Caco-2 (cell line): ENCODE data around the gene RXRA. TPM values are rescaled to one million over a fixed set of nuclear protein-coding genes. Genes with fewer than 3 reads are reported as not detected.

Source experiments
- BruUV-seq: library from RNA; stranded (reverse); fragments of 400-500 nt; replicated peaks from 2 replicates; lab custom pipeline; 2021; lab: Mats Ljungman, UMichigan
- CTCF ChIA-PET: fragments of 300-600 bp; sonication (Branson Sonifier 250); formaldehyde crosslinking; loops from one replicate; lab custom pipeline; 2022; ENCODE audit warnings: antibody characterized with exemption; lab: Charles Lee
- POLR2A ChIA-PET: fragments of 300-600 bp; sonication (Branson Sonifier 250); formaldehyde crosslinking; loops from one replicate; lab custom pipeline; 2022; ENCODE audit warnings: antibody characterized with exemption; lab: Charles Lee
- DNase-seq, 2 experiments: peaks; one replicate each; pipeline versions ENCODE4 v3.0.0 to v3.0.0-alpha.2; 2020 to 2022
- H3K27me3 ChIP-seq: replicated peaks from 2 replicates; pipeline ENCODE4 v1.6.0; 2011; ENCODE audit warnings: low read length; ENCODE audit not compliant: control insufficient read depth, insufficient read depth
- H3K36me3 ChIP-seq: 2 replicates; pipeline ENCODE4 v1.5.1; 2011; ENCODE audit warnings: low read length; ENCODE audit not compliant: control insufficient read depth, insufficient read depth
- H3K4me1 ChIP-seq: fragments of 250-450 bp; sonication (Bioruptor Pico); 2 replicates; pipeline ENCODE4 v1.5.1; 2020; ENCODE audit warnings: mild to moderate bottlenecking
- H3K4me3 ChIP-seq: 2 replicates; pipeline ENCODE4 v1.5.1; 2011; ENCODE audit warnings: low read depth, mild to moderate bottlenecking, control low read depth, low read length
- H3K9me3 ChIP-seq: fragments of 250-450 bp; sonication (Bioruptor Pico); 2 replicates; pipeline ENCODE4 v1.5.1; 2020; ENCODE audit warnings: mild to moderate bottlenecking, moderate library complexity
- H3K27ac Mint-ChIP-seq: one replicate; pipeline ENCODE4 v1.8.0; 2022; ENCODE audit warnings: mixed read lengths; ENCODE audit not compliant: unreplicated experiment
- H3K27me3 Mint-ChIP-seq: one replicate; pipeline ENCODE4 v1.8.0; 2022; ENCODE audit warnings: mixed read lengths; ENCODE audit not compliant: insufficient read depth, unreplicated experiment
- H3K36me3 Mint-ChIP-seq: one replicate; pipeline ENCODE4 v1.8.0; 2022; ENCODE audit warnings: mild to moderate bottlenecking, mixed read lengths; ENCODE audit not compliant: insufficient read depth, unreplicated experiment
- H3K4me1 Mint-ChIP-seq: one replicate; pipeline ENCODE4 v1.8.0; 2022; ENCODE audit warnings: low read depth, mixed read lengths; ENCODE audit not compliant: unreplicated experiment
- H3K4me3 Mint-ChIP-seq: one replicate; pipeline ENCODE4 v1.8.0; 2022; ENCODE audit warnings: mild to moderate bottlenecking, moderate library complexity, mixed read lengths; ENCODE audit not compliant: unreplicated experiment
- H3K9me3 Mint-ChIP-seq: one replicate; pipeline ENCODE4 v1.8.0; 2022; ENCODE audit warnings: mixed read lengths; ENCODE audit not compliant: unreplicated experiment
- CTCF ChIP-seq, 2 experiments: fragments of 200-600 bp in 1 of 2; IDR thresholded peaks; 1 replicate in 1 of 2; 2 replicates in 1 of 2; pipeline versions ENCODE4 v1.5.1 to v1.8.0; 2011 to 2022; ENCODE audit warnings: antibody characterized with exemption in 1 of 2, control low read depth in 1 of 2, inconsistent platforms in 1 of 2, low read depth in 1 of 2, low read length in 1 of 2, mild to moderate bottlenecking in 1 of 2, moderate library complexity in 1 of 2; ENCODE audit not compliant: insufficient read depth in 1 of 2, severe bottlenecking in 1 of 2, unreplicated experiment in 1 of 2
- intact Hi-C: fragments of 100-400 bp; cut with micrococcal nuclease; formaldehyde crosslinking; loops from one replicate; pipeline ENCODE4 v1.10.0; 2022; ENCODE audit not compliant: unreplicated experiment
- total RNA-seq: library from RNA; stranded (reverse); gene quantifications from 2 replicates; pipeline ENCODE4 v1.2.3, GENCODE V29; 2022

Gene RXRA
- total RNA-seq, 1 experiment from 2014 or later: 69.1 TPM

- BruUV-seq: no TSS peak
- ChIA-PET POLR2A (no interaction called here), CTCF (no interaction called here)
- TF ChIP-seq CTCF (IDR thresholded peaks at IDR 0.05; ENCODE audit: insufficient read depth in 1 of 2, low read depth in 1 of 2, low read length in 1 of 2, severe bottlenecking in 1 of 2, unreplicated experiment in 1 of 2): no peak
- H3K4me3 ChIP-seq: no peak overlapping the region
- Mint-ChIP-seq H3K27me3 (peaks cover 6% of the 10 kb centered on the region), H3K27ac (no peak overlapping the region), H3K9me3 (peaks cover 10% of the 10 kb centered on the region), H3K4me1 (peaks cover 10% of the 10 kb centered on the region), H3K4me3 (no peak overlapping the region), H3K36me3 (peaks cover 10% of the 10 kb centered on the region)
- intact Hi-C loops: no loop called here
- DNase-seq: no peak
- no peaks in the 10 kb centered on the region for H3K36me3 ChIP-seq
- peaks cover 8% of the 10 kb centered on the region for H3K9me3 ChIP-seq
- H3K27me3 ChIP-seq: no peaks in the 10 kb centered on the region
- peaks cover 24% of the 10 kb centered on the region for H3K4me1 ChIP-seq
Observed at GRCh38 chr9:134452728-134453127, 126.5 kb downstream of the RXRA start.

- Mint-ChIP-seq H3K27me3 (peaks cover 6% of the 10 kb centered on the region), H3K4me1 (peaks cover 10% of the 10 kb centered on the region), H3K9me3 (peaks cover 10% of the 10 kb centered on the region), H3K27ac (peak overlapping the region; percentile 86), H3K36me3 (peaks cover 10% of the 10 kb centered on the region), H3K4me3 (no peak overlapping the region)
- BruUV-seq: no TSS peak
- ChIA-PET POLR2A (no interaction called here), CTCF (no interaction called here)
- intact Hi-C loops: no loop called here
- H3K36me3 ChIP-seq: no peaks in the 10 kb centered on the region
- no peak for TF ChIP-seq CTCF (IDR thresholded peaks at IDR 0.05; ENCODE audit: insufficient read depth in 1 of 2, low read depth in 1 of 2, low read length in 1 of 2, severe bottlenecking in 1 of 2, unreplicated experiment in 1 of 2)
- no peak overlapping the region for H3K4me3 ChIP-seq
- peaks cover under 1% of the 10 kb centered on the region for H3K9me3 ChIP-seq
- DNase-seq: no peak
- H3K27me3 ChIP-seq: no peaks in the 10 kb centered on the region
- peaks cover 24% of the 10 kb centered on the region for H3K4me1 ChIP-seq
Observed at GRCh38 chr9:134453776-134454475, 127.7 kb downstream of the RXRA start.

- CTCF ChIA-PET: no interaction called here
- Mint-ChIP-seq H3K4me1 (peaks cover 10% of the 10 kb centered on the region), H3K27me3 (peaks cover 6% of the 10 kb centered on the region), H3K9me3 (peaks cover 10% of the 10 kb centered on the region), H3K36me3 (peaks cover 10% of the 10 kb centered on the region), H3K27ac (peak overlapping the region; percentile 86), H3K4me3 (no peak overlapping the region)
- H3K9me3 ChIP-seq: no peaks in the 10 kb centered on the region
- no peak for TF ChIP-seq CTCF (IDR thresholded peaks at IDR 0.05; ENCODE audit: insufficient read depth in 1 of 2, low read depth in 1 of 2, low read length in 1 of 2, severe bottlenecking in 1 of 2, unreplicated experiment in 1 of 2)
- no peak for DNase-seq
- no peaks in the 10 kb centered on the region for H3K36me3 ChIP-seq
- no TSS peak for BruUV-seq
- H3K4me1 ChIP-seq: peaks cover 24% of the 10 kb centered on the region
- H3K27me3 ChIP-seq: no peaks in the 10 kb centered on the region
- intact Hi-C loops: no loop called here
- POLR2A ChIA-PET: interaction anchor here (0.6 kb wide), 1 partner anchor 57 kb away, joined by 15 read pairs; no protein-coding TSS in a partner anchor
- no peak overlapping the region for H3K4me3 ChIP-seq
Observed at GRCh38 chr9:134454476-134454857, 128.2 kb downstream of the RXRA start.
